ENCODE data around the gene GPRC5B.

The GPRC5B gene

DNA sequence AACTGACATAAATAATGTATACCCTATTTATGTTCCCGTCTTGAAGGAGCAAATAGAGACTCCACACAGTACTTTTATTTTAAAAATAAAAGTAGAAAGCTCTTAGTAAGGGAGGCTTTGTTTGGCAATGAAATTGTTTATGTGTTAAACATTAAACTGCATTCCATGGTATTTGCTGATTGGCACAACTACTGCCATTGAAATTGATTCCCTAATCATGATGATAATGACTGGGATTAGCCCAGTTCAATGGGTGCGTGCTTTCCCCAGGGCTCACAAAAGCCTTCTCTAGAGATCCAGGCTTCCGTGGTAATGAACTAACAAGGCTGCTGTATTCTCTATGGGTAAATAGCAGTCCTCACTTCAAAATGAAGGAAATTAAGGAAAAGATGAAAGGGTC is 67.5 kb downstream of the GPRC5B start:
- TF ChIP-seq, protein P1, sequence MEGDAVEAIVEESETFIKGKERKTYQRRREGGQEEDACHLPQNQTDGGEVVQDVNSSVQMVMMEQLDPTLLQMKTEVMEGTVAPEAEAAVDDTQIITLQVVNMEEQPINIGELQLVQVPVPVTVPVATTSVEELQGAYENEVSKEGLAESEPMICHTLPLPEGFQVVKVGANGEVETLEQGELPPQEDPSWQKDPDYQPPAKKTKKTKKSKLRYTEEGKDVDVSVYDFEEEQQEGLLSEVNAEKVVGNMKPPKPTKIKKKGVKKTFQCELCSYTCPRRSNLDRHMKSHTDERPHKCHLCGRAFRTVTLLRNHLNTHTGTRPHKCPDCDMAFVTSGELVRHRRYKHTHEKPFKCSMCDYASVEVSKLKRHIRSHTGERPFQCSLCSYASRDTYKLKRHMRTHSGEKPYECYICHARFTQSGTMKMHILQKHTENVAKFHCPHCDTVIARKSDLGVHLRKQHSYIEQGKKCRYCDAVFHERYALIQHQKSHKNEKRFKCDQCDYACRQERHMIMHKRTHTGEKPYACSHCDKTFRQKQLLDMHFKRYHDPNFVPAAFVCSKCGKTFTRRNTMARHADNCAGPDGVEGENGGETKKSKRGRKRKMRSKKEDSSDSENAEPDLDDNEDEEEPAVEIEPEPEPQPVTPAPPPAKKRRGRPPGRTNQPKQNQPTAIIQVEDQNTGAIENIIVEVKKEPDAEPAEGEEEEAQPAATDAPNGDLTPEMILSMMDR (conservative IDR thresholded peaks at IDR 0.05; ENCODE audit: control insufficient read depth, insufficient read depth, low read depth, low read length) = no peak
- no peak for DNase-seq (ENCODE audit: low read depth)
- H3K4me3 ChIP-seq (ENCODE audit: control insufficient read depth, low read depth, low read length) = no peak overlapping the region

DNA sequence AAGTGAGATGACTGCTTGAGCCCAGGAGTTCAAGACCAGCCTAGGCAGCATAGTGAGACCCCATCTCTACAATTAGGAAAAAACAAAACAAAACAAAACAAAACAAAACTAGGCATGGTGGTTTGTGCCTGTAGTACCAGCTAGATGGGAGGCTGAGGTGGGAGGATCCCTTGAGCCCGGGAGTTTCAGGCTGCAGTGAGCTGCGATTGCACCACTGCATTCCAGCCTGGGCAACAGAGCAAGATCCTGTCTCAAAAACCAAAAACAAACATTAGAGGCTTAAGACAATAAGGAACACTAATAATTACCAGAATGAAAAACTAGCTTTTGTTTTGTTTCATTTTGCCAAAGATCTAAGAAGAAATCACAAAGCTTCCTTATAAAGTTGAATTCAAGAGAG is 69.2 kb downstream of the GPRC5B start:
- TF ChIP-seq, protein P1 (conservative IDR thresholded peaks at IDR 0.05; ENCODE audit: control insufficient read depth, insufficient read depth, low read depth, low read length) = no peak

DNA sequence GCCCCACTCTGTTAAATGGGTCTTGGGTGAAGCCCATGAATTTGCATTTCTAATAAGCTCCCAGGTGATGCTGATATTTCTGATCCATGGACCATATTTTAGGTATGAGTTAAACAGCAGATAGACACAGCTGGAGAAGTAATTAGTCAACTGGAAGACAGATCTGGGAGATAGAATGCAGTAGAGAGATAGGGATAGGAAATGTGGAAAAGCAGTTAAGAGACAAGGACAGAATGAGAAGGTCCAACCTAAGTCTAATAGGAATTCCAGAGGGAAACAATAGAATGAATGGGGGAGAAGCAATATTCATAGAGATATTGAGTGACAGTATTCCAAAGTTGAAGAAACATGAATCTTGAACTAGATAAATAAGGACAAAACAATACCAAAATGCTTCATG is 71.7 kb downstream of the GPRC5B start:
- DNase-seq (ENCODE audit: low read depth) = no peak
- no peak overlapping the region for H3K4me3 ChIP-seq (ENCODE audit: control insufficient read depth, low read depth, low read length)
- TF ChIP-seq, protein P1 (conservative IDR thresholded peaks at IDR 0.05; ENCODE audit: control insufficient read depth, insufficient read depth, low read depth, low read length) = no peak

More for the DNA sequence above, 69.2 kb downstream of the GPRC5B start:
- H3K4me3 ChIP-seq (ENCODE audit: control insufficient read depth, low read depth, low read length) = no peak overlapping the region
- DNase-seq (ENCODE audit: low read depth) = no peak

- TF ChIP-seq, protein P1 (conservative IDR thresholded peaks at IDR 0.05; ENCODE audit: control insufficient read depth, insufficient read depth, low read depth, low read length) = no peak
- DNase-seq (ENCODE audit: low read depth) = peak; percentile 77
- H3K4me3 ChIP-seq (ENCODE audit: control insufficient read depth, low read depth, low read length) = no peak overlapping the region
These were observed 73.6 kb downstream of the GPRC5B start for GRCh38 chr16:19810817-19811731.

DNA sequence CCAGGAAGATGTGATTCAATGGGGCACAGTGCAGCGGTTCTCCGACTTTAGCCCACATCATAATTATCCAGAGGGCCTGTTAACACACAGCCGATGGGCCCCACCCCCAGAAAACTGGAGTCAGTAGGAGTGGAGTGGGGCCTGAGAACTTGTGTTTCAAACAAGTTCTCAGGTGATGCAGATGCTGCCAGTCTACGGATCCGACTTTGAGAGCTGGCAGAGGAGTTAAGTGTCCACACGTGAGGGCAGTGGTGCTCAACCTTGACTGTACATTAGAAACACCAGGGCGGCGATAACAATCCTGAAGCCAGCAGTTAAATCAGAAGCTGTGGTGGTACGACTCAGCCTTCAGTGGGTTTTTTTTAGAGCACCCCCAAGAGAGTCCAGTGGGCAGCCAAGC is 75.0 kb downstream of the GPRC5B start:
- no peak for DNase-seq (ENCODE audit: low read depth)
- TF ChIP-seq, protein P1 (conservative IDR thresholded peaks at IDR 0.05; ENCODE audit: control insufficient read depth, insufficient read depth, low read depth, low read length) = no peak
- H3K4me3 ChIP-seq (ENCODE audit: control insufficient read depth, low read depth, low read length) = no peak overlapping the region

- DNase-seq (ENCODE audit: low read depth) = peak; percentile 18
- no peak overlapping the region for H3K4me3 ChIP-seq (ENCODE audit: control insufficient read depth, low read depth, low read length)
- TF ChIP-seq, protein P1 (conservative IDR thresholded peaks at IDR 0.05; ENCODE audit: control insufficient read depth, insufficient read depth, low read depth, low read length) = no peak
These were observed 75.5 kb downstream of the GPRC5B start for GRCh38 chr16:19809121-19809635.

Measured in fibroblast of mammary gland (primary cell).